GM12864 (cell line): Measurements from ENCODE around the gene TMEM60.
"Not testable (repeated sequence)": the region's sequence is repeated elsewhere in the genome, so short reads cannot be mapped to it uniquely, and the experiment has no call there.

ENCODE experiments used
- DNase-seq: peaks from one replicate; pipeline ENCODE4 v3.0.0-alpha.2; 2011; ENCODE audit warnings: low read depth
- H3K4me3 ChIP-seq: 2 replicates; pipeline ENCODE4 v1.5.1; 2011; ENCODE audit warnings: mild to moderate bottlenecking, low read depth, low read length, control low read depth
- CTCF ChIP-seq: IDR thresholded peaks from 2 replicates; pipeline ENCODE4 v1.5.1; 2011; ENCODE audit warnings: low read depth, mild to moderate bottlenecking, moderate library complexity, low read length, control low read depth, inconsistent platforms; ENCODE audit errors: missing control alignments

TMEM60 gene

GRCh38 chr7:77837275-77837674, 39.0 kb upstream of the TMEM60 start:
- no peak for DNase-seq
- H3K4me3 ChIP-seq: no peak overlapping the region
- no peak for TF ChIP-seq CTCF

DNA sequence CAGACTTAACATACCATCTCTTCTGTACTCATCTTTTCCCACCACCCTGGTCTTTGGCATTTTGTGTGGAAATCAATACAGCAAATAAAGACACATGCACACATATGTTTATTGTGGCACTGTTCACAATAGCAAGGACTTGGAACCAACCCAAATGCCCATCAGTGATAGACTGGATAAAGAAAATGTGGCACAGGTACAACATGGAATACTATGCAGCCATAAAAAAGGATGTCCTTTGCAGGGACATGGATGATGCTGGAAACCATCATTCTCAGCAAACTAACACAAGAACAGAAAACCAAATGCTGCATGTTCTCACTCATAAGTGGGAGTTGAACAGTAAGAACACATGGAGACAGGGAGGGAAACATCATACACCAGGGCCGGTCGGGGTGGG, 38.2 kb upstream of the TMEM60 start:
- H3K4me3 ChIP-seq, DNase-seq: not testable (repeated sequence)

DNA sequence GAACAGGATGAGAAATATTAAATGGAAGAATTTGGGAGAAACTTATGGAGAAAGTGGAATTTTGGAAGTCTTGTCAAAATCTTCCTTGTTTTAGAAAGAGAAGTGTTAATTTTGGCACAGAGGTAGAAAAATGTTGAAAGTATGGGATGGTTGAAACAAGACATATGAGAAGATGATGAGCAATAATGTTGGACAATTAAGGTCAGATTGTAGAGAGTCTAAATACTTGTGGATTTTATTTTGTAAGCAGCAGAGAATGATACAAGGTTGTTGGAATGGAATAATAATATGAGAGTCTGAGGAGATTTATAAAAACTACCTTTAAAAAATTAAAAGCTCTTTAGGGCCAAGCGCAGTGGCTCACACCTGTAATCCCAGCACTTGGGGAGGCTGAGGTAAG, 34.9 kb upstream of the TMEM60 start:
- TF ChIP-seq CTCF: no peak

DNA sequence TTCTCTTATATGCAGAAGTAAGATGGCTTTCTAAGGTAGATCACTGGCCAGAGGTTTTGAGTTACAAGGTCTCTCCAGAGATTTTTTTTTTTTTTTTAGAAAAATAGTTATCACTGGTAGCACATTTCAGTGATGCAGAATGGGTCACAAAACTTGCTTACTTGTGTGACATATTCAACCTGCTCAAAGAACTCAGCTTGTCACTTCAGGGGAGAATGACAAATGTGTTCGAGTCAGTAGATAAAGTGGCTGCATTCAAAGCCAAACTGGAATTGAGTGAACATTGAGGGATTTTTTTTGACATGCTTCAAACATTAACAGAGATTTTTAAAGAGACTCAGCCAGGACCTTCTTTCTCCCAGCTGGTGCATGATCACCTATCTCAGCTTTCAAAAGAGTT, 33.7 kb upstream of the TMEM60 start:
- TF ChIP-seq CTCF: no peak
- H3K4me3 ChIP-seq: no peak overlapping the region
- DNase-seq: no peak

More for the DNA sequence above, 34.9 kb upstream of the TMEM60 start:
- H3K4me3 ChIP-seq: no peak overlapping the region
- DNase-seq: no peak

DNA sequence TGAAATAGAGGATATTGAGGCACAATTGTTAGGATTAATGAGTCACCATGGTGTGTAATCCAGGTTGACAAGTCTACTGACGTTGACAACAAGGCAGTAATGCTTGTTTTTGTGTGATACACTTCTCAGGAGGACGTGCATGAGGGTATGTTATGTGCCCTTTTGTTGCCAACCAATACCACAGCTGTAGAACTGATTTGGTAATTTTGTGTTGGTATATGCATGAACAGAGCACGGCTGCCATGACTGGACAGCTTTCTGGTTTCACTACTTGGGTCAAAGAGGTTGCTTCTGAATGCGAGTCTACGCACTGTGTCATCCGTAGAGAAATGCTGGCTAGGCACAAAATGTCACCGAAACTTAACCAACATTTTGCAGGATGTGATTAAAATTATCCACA, 33.2 kb upstream of the TMEM60 start:
- no peak for DNase-seq
- TF ChIP-seq CTCF: no peak
- no peak overlapping the region for H3K4me3 ChIP-seq

- no peak for TF ChIP-seq CTCF
- H3K4me3 ChIP-seq: no peak overlapping the region
- no peak for DNase-seq
These were observed 32.6 kb upstream of the TMEM60 start for GRCh38 chr7:77830649-77831355.

GRCh38 chr7:77827999-77828398, 29.8 kb upstream of the TMEM60 start:
- no peak for DNase-seq
- no peak for TF ChIP-seq CTCF
- no peak overlapping the region for H3K4me3 ChIP-seq
